PC-9 (cell line): ENCODE data around the gene CYP39A1. TPM values are rescaled to one million over a fixed set of nuclear protein-coding genes. Genes with fewer than 3 reads are reported as not detected.

Experiments
- BruUV-seq: library from RNA; stranded (reverse); fragments of 400-500 nt; replicated peaks from 2 replicates; lab custom pipeline; 2021; lab: Mats Ljungman, UMichigan
- CTCF ChIA-PET: fragments of 300-600 bp; sonication (Branson Sonifier 250); formaldehyde crosslinking; loops from one replicate; lab custom pipeline; 2022; ENCODE audit warnings: antibody characterized with exemption; lab: Charles Lee
- POLR2A ChIA-PET: fragments of 300-600 bp; sonication (Branson Sonifier 250); formaldehyde crosslinking; loops from one replicate; lab custom pipeline; 2022; ENCODE audit warnings: antibody characterized with exemption; ENCODE audit not compliant: unreplicated experiment; lab: Charles Lee
- DNase-seq, 2 experiments: peaks; one replicate each; pipeline versions ENCODE4 v3.0.0 to v3.0.0-alpha.2; 2015 to 2022; ENCODE audit warnings: mixed read lengths in 1 of 2
- H2AFZ ChIP-seq: fragments of 200-600 bp; sonication (generic); 2 replicates; pipeline ENCODE4 v1.8.1; 2017; ENCODE audit warnings: antibody characterized with exemption
- H3F3A ChIP-seq: fragments of 200-600 bp; sonication (generic); 2 replicates; pipeline ENCODE4 v1.8.1; 2017; ENCODE audit warnings: antibody characterized with exemption, mild to moderate bottlenecking, low read depth; ENCODE audit not compliant: insufficient read depth
- H3K27ac ChIP-seq: fragments of 200-600 bp; sonication (generic); 2 replicates; pipeline ENCODE4 v1.6.1; 2016; ENCODE audit warnings: mixed run types
- H3K27me3 ChIP-seq: fragments of 200-600 bp; sonication (generic); 2 replicates; pipeline ENCODE4 v1.6.1; 2016; ENCODE audit warnings: low read depth, mixed run types; ENCODE audit not compliant: insufficient read depth
- H3K36me3 ChIP-seq: fragments of 200-600 bp; sonication (generic); 2 replicates; pipeline ENCODE4 v1.6.1; 2016; ENCODE audit warnings: low read depth, mixed run types
- H3K4me1 ChIP-seq: fragments of 200-600 bp; sonication (generic); replicated peaks from 2 replicates; pipeline ENCODE4 v1.6.1; 2016; ENCODE audit warnings: mixed run types; ENCODE audit not compliant: insufficient read depth
- H3K4me2 ChIP-seq: fragments of 200-600 bp; sonication (generic); 2 replicates; pipeline ENCODE4 v1.6.1; 2017; ENCODE audit warnings: mixed run types
- H3K4me3 ChIP-seq: fragments of 200-600 bp; sonication (generic); 2 replicates; pipeline ENCODE4 v1.6.1; 2016; ENCODE audit warnings: mixed run types
- H3K79me2 ChIP-seq: fragments of 200-600 bp; sonication (generic); 2 replicates; pipeline ENCODE4 v1.6.1; 2017; ENCODE audit warnings: low read depth, mixed run types
- H3K9me2 ChIP-seq: fragments of 200-600 bp; sonication (generic); 2 replicates; pipeline ENCODE4 v1.8.1; 2017; ENCODE audit warnings: mild to moderate bottlenecking; ENCODE audit not compliant: insufficient read depth
- H3K9me3 ChIP-seq: fragments of 200-600 bp; sonication (generic); 2 replicates; pipeline ENCODE4 v1.8.1; 2016; ENCODE audit warnings: low read depth; ENCODE audit not compliant: insufficient read depth
- H4K20me1 ChIP-seq: fragments of 200-600 bp; sonication (generic); 2 replicates; pipeline ENCODE4 v1.8.1; 2017; ENCODE audit not compliant: insufficient read depth
- CTCF ChIP-seq: fragments of 200-600 bp; sonication (generic); conservative IDR thresholded peaks from 2 replicates; pipeline ENCODE4 v1.6.1; 2017; ENCODE audit warnings: mixed run types, antibody characterized with exemption, mild to moderate bottlenecking, moderate library complexity
- EZH2 ChIP-seq: fragments of 200-600 bp; sonication (generic); IDR thresholded peaks from 2 replicates; pipeline ENCODE4 v1.8.0; 2017; ENCODE audit warnings: antibody characterized with exemption, low read depth
- intact Hi-C: fragments of 100-400 bp; cut with micrococcal nuclease; formaldehyde crosslinking; loops from one replicate; pipeline ENCODE4 v1.10.0; 2022; ENCODE audit not compliant: unreplicated experiment
- total RNA-seq: library from RNA; stranded (reverse); gene quantifications from 2 replicates; pipeline ENCODE4 v1.2.3, GENCODE V29; 2021

CYP39A1 gene
- total RNA-seq, 1 experiment from 2014 or later: 5.6 TPM

- H3K27me3 ChIP-seq: no peaks in the 10 kb centered on the region
- H3K27ac ChIP-seq: no peak overlapping the region
- ChIA-PET CTCF (no interaction called here), POLR2A (no interaction called here)
- no peak overlapping the region for H3K4me3 ChIP-seq
- H3K9me3 ChIP-seq: no peaks in the 10 kb centered on the region
- intact Hi-C loops: no loop called here
- DNase-seq: no peak
- H4K20me1 ChIP-seq: no peaks in the 10 kb centered on the region
- TF ChIP-seq CTCF (no peak), EZH2 (no peak)
- H3K4me1 ChIP-seq: peaks cover 7% of the 10 kb centered on the region; the same call in 1 of the 2 replicates
- H2AFZ ChIP-seq: no peak overlapping the region
- no peaks in the 10 kb centered on the region for H3K9me2 ChIP-seq
- no TSS peak for BruUV-seq
- H3F3A ChIP-seq: no peaks in the 10 kb centered on the region
- H3K79me2 ChIP-seq: no peaks in the 10 kb centered on the region
- H3K4me2 ChIP-seq: no peak overlapping the region
- no peaks in the 10 kb centered on the region for H3K36me3 ChIP-seq
These were observed 68.0 kb downstream of the CYP39A1 start for GRCh38 chr6:46584586-46584985.

- no peaks in the 10 kb centered on the region for H3K79me2 ChIP-seq
- no peak overlapping the region for H3K4me2 ChIP-seq
- H4K20me1 ChIP-seq: no peaks in the 10 kb centered on the region
- no peaks in the 10 kb centered on the region for H3K27me3 ChIP-seq
- no TSS peak for BruUV-seq
- CTCF ChIA-PET: no interaction called here
- no peak overlapping the region for H3K4me3 ChIP-seq
- H3K27ac ChIP-seq: no peak overlapping the region
- no peak overlapping the region for H2AFZ ChIP-seq
- H3K36me3 ChIP-seq: no peaks in the 10 kb centered on the region
- no peaks in the 10 kb centered on the region for H3K9me2 ChIP-seq
- no peak for DNase-seq
- peaks cover 7% of the 10 kb centered on the region; the same call in 1 of the 2 replicates for H3K4me1 ChIP-seq
- intact Hi-C loops: no loop called here
- POLR2A ChIA-PET: no interaction called here
- no peak for TF ChIP-seq CTCF
- no peak for TF ChIP-seq EZH2
- H3F3A ChIP-seq: no peaks in the 10 kb centered on the region
- no peaks in the 10 kb centered on the region for H3K9me3 ChIP-seq
These were observed 68.9 kb downstream of the CYP39A1 start for GRCh38 chr6:46583721-46584120.

GRCh38 chr6:46583081-46583480, 69.5 kb downstream of the CYP39A1 start:
- Histone ChIP-seq H3K27ac (no peak overlapping the region), H4K20me1 (no peaks in the 10 kb centered on the region), H3K9me2 (no peaks in the 10 kb centered on the region), H3K9me3 (no peaks in the 10 kb centered on the region), H3K36me3 (no peaks in the 10 kb centered on the region), H3K27me3 (no peaks in the 10 kb centered on the region), H2AFZ (no peak overlapping the region), H3K4me2 (no peak overlapping the region), H3K4me1 (peaks cover 7% of the 10 kb centered on the region; the same call in 1 of the 2 replicates), H3K79me2 (no peaks in the 10 kb centered on the region), H3K4me3 (no peak overlapping the region), H3F3A (no peaks in the 10 kb centered on the region)
- no peak for DNase-seq
- intact Hi-C loops: no loop called here
- ChIA-PET POLR2A (no interaction called here), CTCF (no interaction called here)
- TF ChIP-seq EZH2 (no peak), CTCF (no peak)
- no TSS peak for BruUV-seq
